ENCODE results near the gene KCNJ15. TPM values are rescaled to one million over a fixed set of nuclear protein-coding genes. Genes with fewer than 3 reads are reported as not detected.

Gene KCNJ15
- total and polyA plus RNA-seq, 11 donors, result 0.07 to 1.8 (median 0.38) TPM

- TF ChIP-seq POLR2A (IDR thresholded peaks at IDR 0.05) (no peak), CTCF (IDR thresholded peaks at IDR 0.05) (no peak)
- peaks cover 0 to 3% (median 0%) of the 10 kb centered on the region in 12 donors for H3K4me1 ChIP-seq
- H3K4me3 ChIP-seq, result no peak overlapping the region
- 56 to 66% (median 64%) methylated on average over 6 of the region's 6 CpGs for WGBS, 4 donors
- intact Hi-C loops (cut with DNase I), result no loop called here
- H3K36me3 ChIP-seq, result no peaks in the 10 kb centered on the region
- no peak for DNase-seq
- no peaks in the 10 kb centered on the region for H3K27me3 ChIP-seq
- H3K9me3 ChIP-seq, result no peaks in the 10 kb centered on the region
- ATAC-seq, result peak in 1 of 4 donors; percentile 55
- H3K27ac ChIP-seq, result peak overlapping the region in 1 of 12 donors; percentile 15
Observed at GRCh38 chr21:38343691-38344090, 86.9 kb downstream of the KCNJ15 start.

GRCh38 chr21:38346286-38346685, 89.5 kb downstream of the KCNJ15 start:
- WGBS, 4 donors, result 82 to 85% (median 84%) methylated on average over 5 of the region's 5 CpGs
- no peak for TF ChIP-seq POLR2A (IDR thresholded peaks at IDR 0.05)
- no peak for TF ChIP-seq CTCF (IDR thresholded peaks at IDR 0.05)
- H3K27me3 ChIP-seq, result no peaks in the 10 kb centered on the region
- ATAC-seq (no peak), DNase-seq (no peak)
- H3K4me1 ChIP-seq, result peaks cover 0 to 14% (median 0%) of the 10 kb centered on the region in 12 donors
- intact Hi-C loops (cut with DNase I), result no loop called here
- no peak overlapping the region for H3K27ac ChIP-seq
- H3K36me3 ChIP-seq, result no peaks in the 10 kb centered on the region
- no peaks in the 10 kb centered on the region for H3K9me3 ChIP-seq
- no peak overlapping the region for H3K4me3 ChIP-seq

GRCh38 chr21:38349111-38349746, 92.4 kb downstream of the KCNJ15 start:
- ATAC-seq, result peak in 1 of 4 donors; percentile 73
- TF ChIP-seq POLR2A (IDR thresholded peaks at IDR 0.05), result no peak
- 46 to 60% (median 58%) methylated on average over 10 of the region's 10 CpGs for WGBS, 4 donors

GRCh38 chr21:38349977-38350376, 93.2 kb downstream of the KCNJ15 start:
- DNase-seq, result no peak
- Histone ChIP-seq H3K27me3 (no peaks in the 10 kb centered on the region), H3K4me1 (peaks cover 0 to 28% (median 0%) of the 10 kb centered on the region in 12 donors), H3K27ac (no peak overlapping the region), H3K9me3 (no peaks in the 10 kb centered on the region), H3K4me3 (no peak overlapping the region), H3K36me3 (no peaks in the 10 kb centered on the region)
- whole genome bisulfite sequencing, 4 donors, result 94 to 96% (median 94%) methylated on average over 2 of the region's 2 CpGs
- ATAC-seq, result no peak
- intact Hi-C loops (cut with DNase I), result loop anchor here in 8 of 10 donors (5.0 to 10.0 kb wide), 5 partner anchors 133 to 675 kb away; no protein-coding TSS in a partner anchor
- TF ChIP-seq POLR2A (IDR thresholded peaks at IDR 0.05) (no peak), CTCF (IDR thresholded peaks at IDR 0.05) (no peak)

More at GRCh38 chr21:38349111-38349746, 92.4 kb downstream of the KCNJ15 start:
- H3K27ac ChIP-seq, result no peak overlapping the region
- intact Hi-C loops (cut with DNase I), result no loop called here
- H3K4me1 ChIP-seq, result peaks cover 0 to 28% (median 0%) of the 10 kb centered on the region in 12 donors
- H3K4me3 ChIP-seq, result no peak overlapping the region
- H3K9me3 ChIP-seq, result no peaks in the 10 kb centered on the region
- no peaks in the 10 kb centered on the region for H3K27me3 ChIP-seq
- H3K36me3 ChIP-seq, result no peaks in the 10 kb centered on the region
- DNase-seq, result no peak

All from heart left ventricle (tissue), 16 donors.